Non-pigmented ciliary epithelial cell (primary cell): Measurements from ENCODE around the gene TCEAL1.
"Not testable (repeated sequence)": the region's sequence is repeated elsewhere in the genome, so short reads cannot be mapped to it uniquely, and the experiment has no call there.

ENCODE experiments used
- DNase-seq: peaks from one replicate; pipeline ENCODE4 v3.0.0-alpha.2; 2010; ENCODE audit warnings: low read depth

Gene TCEAL1

GRCh38 chrX:103628386-103629317 is at the start of gene TCEAL1:
Gene TCEAL1 (plus strand): TSS chrX:103628975. CDS start chrX:103629917, 942 bp downstream.
- DNase-seq = no peak

- no peak for DNase-seq
Measured at GRCh38 chrX:103584596-103584995, 44.2 kb upstream of the TCEAL1 start.

- no peak for DNase-seq
Measured at GRCh38 chrX:103585411-103586313, 43.1 kb upstream of the TCEAL1 start, which contains the start of gene TCEAL4. Gene TCEAL4 (plus strand): TSS chrX:103585515. CDS start chrX:103586676, 1,161 bp downstream.

GRCh38 chrX:103586314-103586646 is 42.5 kb upstream of the TCEAL1 start:
- DNase-seq = no peak

GRCh38 chrX:103586659-103587058 is 42.1 kb upstream of the TCEAL1 start:
- DNase-seq = no peak

GRCh38 chrX:103592295-103592694 is 36.5 kb upstream of the TCEAL1 start:
- DNase-seq = not testable (repeated sequence)

GRCh38 chrX:103595202-103595601 is 33.6 kb upstream of the TCEAL1 start:
- not testable (repeated sequence) for DNase-seq

- DNase-seq = no peak
Measured at GRCh38 chrX:103607364-103608305, 21.1 kb upstream of the TCEAL1 start, which contains the start of gene TCEAL3. Gene TCEAL3 (plus strand): TSS chrX:103607963. CDS start chrX:103609065, 1,102 bp downstream.

- DNase-seq = no peak
Measured at GRCh38 chrX:103608306-103608963, 20.3 kb upstream of the TCEAL1 start.

- DNase-seq = no peak
Measured at GRCh38 chrX:103610282-103610681, 18.5 kb upstream of the TCEAL1 start.

- no peak for DNase-seq
Measured at GRCh38 chrX:103613362-103613890, 15.3 kb upstream of the TCEAL1 start.

- DNase-seq = no peak
Measured at GRCh38 chrX:103614999-103615398, 13.8 kb upstream of the TCEAL1 start.

- DNase-seq = no peak
Measured at GRCh38 chrX:103615781-103616371, 12.9 kb upstream of the TCEAL1 start.

GRCh38 chrX:103616676-103617186 is 12.0 kb upstream of the TCEAL1 start:
- DNase-seq = no peak

GRCh38 chrX:103624111-103624510 is 4.7 kb upstream of the TCEAL1 start:
- DNase-seq = no peak

- no peak for DNase-seq
Measured at GRCh38 chrX:103626855-103627254, 1.9 kb upstream of the TCEAL1 start.

- DNase-seq = no peak
Measured at GRCh38 chrX:103629318-103630170, 769 bp downstream of the TCEAL1 start.

- no peak for DNase-seq
Measured at GRCh38 chrX:103630171-103630511, 1.4 kb downstream of the TCEAL1 start.

GRCh38 chrX:103631145-103631544 is 2.4 kb downstream of the TCEAL1 start:
- DNase-seq = no peak
